CD4-positive, alpha-beta memory T cell (primary cell): ENCODE results near the gene CHST11. TPM values are rescaled to one million over a fixed set of nuclear protein-coding genes. Genes with fewer than 3 reads are reported as not detected.

ENCODE experiments used
- CTCF ChIA-PET: fragments of 350-600 bp; sonication (Branson Sonifier 250); formaldehyde crosslinking; loops from one replicate; lab custom pipeline; 2021; ENCODE audit warnings: inconsistent platforms; ENCODE audit not compliant: partially characterized antibody; lab: Charles Lee
- POLR2A ChIA-PET: fragments of 350-600 bp; sonication (Branson Sonifier 250); formaldehyde crosslinking; loops from one replicate; lab custom pipeline; 2021; ENCODE audit not compliant: partially characterized antibody; lab: Charles Lee
- DNase-seq, 5 donors: peaks; one replicate each; pipeline versions ENCODE4 v3.0.0 to v3.0.0-alpha.2; 2020 to 2022; ENCODE audit warnings: mixed read lengths in 1 of 5
- H3K27ac ChIP-seq: one replicate; pipeline ENCODE4 v1.7.0; 2013; ENCODE audit warnings: low read depth, low read length
- H3K27me3 ChIP-seq: 2 replicates; pipeline ENCODE4 v1.7.0; 2013; ENCODE audit warnings: mild to moderate bottlenecking, low read length, moderate library complexity; ENCODE audit not compliant: insufficient read depth
- H3K36me3 ChIP-seq: 2 replicates; pipeline ENCODE4 v1.7.0; 2013; ENCODE audit warnings: mild to moderate bottlenecking, low read length, moderate library complexity; ENCODE audit not compliant: insufficient read depth
- H3K4me1 ChIP-seq: 2 replicates; pipeline ENCODE4 v1.7.0; 2013; ENCODE audit warnings: mild to moderate bottlenecking, low read length, moderate library complexity; ENCODE audit not compliant: insufficient read depth
- H3K4me3 ChIP-seq, 2 donors: one replicate each; pipeline ENCODE4 v1.7.0; 2013; ENCODE audit warnings: low read length in 2 of 2, mild to moderate bottlenecking in 1 of 2
- H3K9me3 ChIP-seq, 2 donors: one replicate each; pipeline ENCODE4 v1.7.0; 2013; ENCODE audit warnings: low read length in 2 of 2, control low read depth in 1 of 2; ENCODE audit not compliant: control insufficient read depth in 1 of 2
- H3K27ac Mint-ChIP-seq, 7 donors: one replicate each; pipeline ENCODE4 v1.8.0; 2020 to 2021; ENCODE audit warnings: mixed read lengths in 7 of 7, mild to moderate bottlenecking in 6 of 7, inconsistent platforms in 3 of 7, moderate library complexity in 3 of 7
- H3K27me3 Mint-ChIP-seq, 2 donors: one replicate each; pipeline ENCODE4 v1.8.0; 2020 to 2021; ENCODE audit warnings: mixed read lengths in 2 of 2
- H3K36me3 Mint-ChIP-seq, 2 donors: one replicate each; pipeline ENCODE4 v1.8.0; 2020 to 2021; ENCODE audit warnings: mixed read lengths in 2 of 2, inconsistent platforms in 1 of 2, mild to moderate bottlenecking in 1 of 2
- H3K4me1 Mint-ChIP-seq, 4 donors: one replicate each; pipeline ENCODE4 v1.8.0; 2020 to 2021; ENCODE audit warnings: mixed read lengths in 4 of 4, mild to moderate bottlenecking in 1 of 4
- H3K4me3 Mint-ChIP-seq, 8 donors: one replicate each; pipeline ENCODE4 v1.8.0; 2020 to 2021; ENCODE audit warnings: mixed read lengths in 8 of 8, mild to moderate bottlenecking in 7 of 8, moderate library complexity in 6 of 8, inconsistent platforms in 3 of 8
- H3K9me3 Mint-ChIP-seq, 8 donors: one replicate each; pipeline ENCODE4 v1.8.0; 2020 to 2021; ENCODE audit warnings: mixed read lengths in 8 of 8, mild to moderate bottlenecking in 5 of 8, inconsistent platforms in 3 of 8, moderate library complexity in 1 of 8
- intact Hi-C: fragments of 100-400 bp; cut with micrococcal nuclease; formaldehyde crosslinking; loops from one replicate; pipeline ENCODE4 v1.15.1; 2023
- polyA plus RNA-seq, 2 donors: library from polyadenylated mRNA; unstranded; fragments of 300-500 nt; fragmentation: Illumina TruSeq; gene quantifications; one replicate each; pipeline ENCODE4 v1.2.3, GENCODE V29; 2021
- total RNA-seq, 2 experiments: library from RNA; stranded (reverse); gene quantifications; one replicate each; pipeline ENCODE4 v1.2.3, GENCODE V29; 2021

Gene CHST11
- total and polyA plus RNA-seq, 4 experiments from 2014 or later = 55.1 to 64.6 (median 59.8) TPM

DNA sequence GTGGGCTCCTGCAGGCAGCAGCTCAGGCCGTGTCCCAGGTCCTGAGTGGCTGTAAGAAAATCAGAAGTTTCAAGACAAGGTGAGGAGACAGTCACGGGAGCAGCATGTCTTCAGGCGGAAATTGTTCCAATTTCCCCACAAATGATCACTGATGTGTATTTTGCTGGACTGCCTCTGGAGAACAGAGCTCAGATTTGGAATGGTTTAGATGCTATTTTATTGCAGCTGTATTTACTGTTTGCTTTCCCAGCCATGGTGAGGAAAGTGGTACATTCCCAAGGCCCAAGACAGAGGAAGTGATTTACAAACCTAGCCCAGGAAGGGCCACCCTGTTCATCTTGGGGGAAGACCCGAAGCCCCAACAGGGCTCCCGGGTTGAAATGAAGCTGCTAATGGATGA is 195.6 kb downstream of the CHST11 start:
- Mint-ChIP-seq H3K27me3 (no peaks in the 10 kb centered on the region), H3K4me1 (peaks cover 42 to 77% (median 62%) of the 10 kb centered on the region in 4 donors), H3K36me3 (peaks cover 14 to 18% of the 10 kb centered on the region in 2 donors), H3K9me3 (peaks cover 0 to 2% (median 0%) of the 10 kb centered on the region in 8 donors), H3K4me3 (no peak overlapping the region), H3K27ac (peak overlapping the region in 2 of 7 donors; percentile 34 to 74)
- CTCF ChIA-PET = interaction anchor here (1.1 to 1.5 kb wide), 3 partner anchors 11 to 270 kb away, joined by 3 to 4 read pairs (median 3); no protein-coding TSS in a partner anchor
- POLR2A ChIA-PET = no interaction called here
- H3K4me1 ChIP-seq = peaks cover 4% of the 10 kb centered on the region
- no peak for DNase-seq
- H3K9me3 ChIP-seq = no peaks in the 10 kb centered on the region
- H3K36me3 ChIP-seq = no peaks in the 10 kb centered on the region
- intact Hi-C loops = loop anchor here (5.0 kb wide), 1 partner anchor 195 kb away; the partner anchor contains the start of gene CHST11
- no peak overlapping the region for H3K4me3 ChIP-seq
- H3K27me3 ChIP-seq = no peaks in the 10 kb centered on the region
- no peak overlapping the region for H3K27ac ChIP-seq

DNA sequence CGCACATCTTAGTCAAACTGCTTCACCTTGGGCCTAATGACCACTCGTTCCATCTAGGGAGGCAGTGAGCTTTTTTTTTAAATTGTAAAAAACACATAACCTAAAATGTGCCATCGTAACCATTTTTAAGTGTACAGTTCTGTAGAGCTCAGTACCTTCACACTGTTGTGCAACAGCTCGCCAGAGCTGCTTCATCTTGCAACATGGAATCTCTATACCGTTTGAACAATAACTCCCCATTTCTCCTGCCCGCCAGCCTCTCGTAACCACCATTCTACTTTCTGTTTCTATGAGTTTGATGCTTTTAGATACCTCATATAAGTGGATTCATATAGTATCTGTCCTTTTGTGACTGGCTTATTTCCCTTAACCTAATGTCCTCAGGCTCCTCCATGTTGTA is 196.2 kb downstream of the CHST11 start:
- Mint-ChIP-seq H3K4me3 (no peak overlapping the region), H3K4me1 (peaks cover 38 to 78% (median 58%) of the 10 kb centered on the region in 4 donors), H3K36me3 (peaks cover 9 to 13% of the 10 kb centered on the region in 2 donors), H3K27ac (peak overlapping the region in 2 of 7 donors; percentile 2 to 38), H3K9me3 (peaks cover 0 to 2% (median 0%) of the 10 kb centered on the region in 8 donors), H3K27me3 (no peaks in the 10 kb centered on the region)
- no peaks in the 10 kb centered on the region for H3K9me3 ChIP-seq
- CTCF ChIA-PET = interaction anchor here (1.1 to 1.5 kb wide), 3 partner anchors 10 to 271 kb away, joined by 3 to 4 read pairs (median 3); no protein-coding TSS in a partner anchor
- H3K27me3 ChIP-seq = no peaks in the 10 kb centered on the region
- POLR2A ChIA-PET = no interaction called here
- no peak overlapping the region for H3K4me3 ChIP-seq
- H3K27ac ChIP-seq = no peak overlapping the region
- no peak for DNase-seq
- H3K4me1 ChIP-seq = peaks cover 4% of the 10 kb centered on the region
- H3K36me3 ChIP-seq = no peaks in the 10 kb centered on the region
- intact Hi-C loops = loop anchor here (5.0 kb wide), 1 partner anchor 196 kb away; the partner anchor contains the start of gene CHST11

DNA sequence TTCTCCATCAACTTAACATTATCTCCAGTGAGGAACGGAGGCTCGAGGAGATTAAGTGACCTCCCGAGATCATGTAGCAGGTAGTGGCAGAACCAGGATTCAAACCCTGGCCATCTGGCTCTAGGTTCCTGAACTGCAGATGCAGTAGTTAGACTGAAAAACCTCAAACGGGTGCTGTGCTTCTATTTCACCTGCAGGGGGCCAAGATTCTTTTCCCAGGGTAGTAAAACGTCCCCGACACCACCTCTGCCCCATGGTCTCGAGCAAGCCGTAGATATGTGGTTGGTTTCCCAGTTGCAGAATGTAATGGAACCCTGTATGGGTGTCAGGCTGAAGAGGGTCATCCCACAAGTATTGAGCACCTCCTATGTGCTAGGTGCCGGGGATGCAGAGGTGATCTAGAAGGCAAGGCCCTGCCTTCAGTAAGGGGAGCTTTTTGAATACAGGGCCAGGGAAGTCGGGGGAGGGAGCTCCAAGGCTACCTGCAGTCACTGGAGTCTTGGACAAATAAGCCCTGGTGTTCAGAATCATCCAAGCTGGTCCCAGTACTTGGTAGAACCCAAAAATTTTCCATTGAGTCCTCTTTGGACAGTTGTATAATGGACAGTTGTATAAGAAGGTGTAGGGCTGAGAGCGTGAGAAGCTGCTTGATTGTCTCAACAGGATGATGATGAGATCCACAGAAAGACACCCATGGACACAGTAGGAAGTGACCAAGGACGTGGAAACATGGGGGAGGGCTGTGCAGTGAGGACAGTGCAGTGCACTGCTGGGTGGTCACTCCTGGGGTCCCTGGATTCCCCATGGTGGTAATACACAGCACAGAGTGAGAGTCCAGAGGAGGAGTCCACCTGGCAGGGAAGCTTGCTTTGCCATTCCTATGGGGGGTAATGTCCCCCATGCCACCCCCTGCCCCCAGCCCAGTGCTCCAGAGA is 197.2 kb downstream of the CHST11 start:
- no peak overlapping the region for H3K4me3 ChIP-seq
- intact Hi-C loops = loop anchor here (5.0 kb wide), 1 partner anchor 197 kb away; the partner anchor contains the start of gene CHST11
- Mint-ChIP-seq H3K27ac (peak overlapping the region; percentile 25 to 88 (median 70)), H3K27me3 (no peaks in the 10 kb centered on the region), H3K4me3 (no peak overlapping the region), H3K36me3 (peaks cover 8 to 11% of the 10 kb centered on the region in 2 donors), H3K9me3 (peaks cover 0 to 2% (median 0%) of the 10 kb centered on the region in 8 donors), H3K4me1 (peaks cover 37 to 80% (median 59%) of the 10 kb centered on the region in 4 donors)
- ChIA-PET POLR2A (no interaction called here), CTCF (interaction anchor here (0.9 to 2.3 kb wide), 7 partner anchors 9 to 399 kb away, joined by 3 to 6 read pairs (median 3); partner anchors contain the start of gene CHST11)
- no peaks in the 10 kb centered on the region for H3K36me3 ChIP-seq
- no peaks in the 10 kb centered on the region for H3K27me3 ChIP-seq
- H3K9me3 ChIP-seq = no peaks in the 10 kb centered on the region
- H3K4me1 ChIP-seq = peaks cover 4% of the 10 kb centered on the region
- peak in 2 of 5 donors; percentile 14 to 15 for DNase-seq
- no peak overlapping the region for H3K27ac ChIP-seq

DNA sequence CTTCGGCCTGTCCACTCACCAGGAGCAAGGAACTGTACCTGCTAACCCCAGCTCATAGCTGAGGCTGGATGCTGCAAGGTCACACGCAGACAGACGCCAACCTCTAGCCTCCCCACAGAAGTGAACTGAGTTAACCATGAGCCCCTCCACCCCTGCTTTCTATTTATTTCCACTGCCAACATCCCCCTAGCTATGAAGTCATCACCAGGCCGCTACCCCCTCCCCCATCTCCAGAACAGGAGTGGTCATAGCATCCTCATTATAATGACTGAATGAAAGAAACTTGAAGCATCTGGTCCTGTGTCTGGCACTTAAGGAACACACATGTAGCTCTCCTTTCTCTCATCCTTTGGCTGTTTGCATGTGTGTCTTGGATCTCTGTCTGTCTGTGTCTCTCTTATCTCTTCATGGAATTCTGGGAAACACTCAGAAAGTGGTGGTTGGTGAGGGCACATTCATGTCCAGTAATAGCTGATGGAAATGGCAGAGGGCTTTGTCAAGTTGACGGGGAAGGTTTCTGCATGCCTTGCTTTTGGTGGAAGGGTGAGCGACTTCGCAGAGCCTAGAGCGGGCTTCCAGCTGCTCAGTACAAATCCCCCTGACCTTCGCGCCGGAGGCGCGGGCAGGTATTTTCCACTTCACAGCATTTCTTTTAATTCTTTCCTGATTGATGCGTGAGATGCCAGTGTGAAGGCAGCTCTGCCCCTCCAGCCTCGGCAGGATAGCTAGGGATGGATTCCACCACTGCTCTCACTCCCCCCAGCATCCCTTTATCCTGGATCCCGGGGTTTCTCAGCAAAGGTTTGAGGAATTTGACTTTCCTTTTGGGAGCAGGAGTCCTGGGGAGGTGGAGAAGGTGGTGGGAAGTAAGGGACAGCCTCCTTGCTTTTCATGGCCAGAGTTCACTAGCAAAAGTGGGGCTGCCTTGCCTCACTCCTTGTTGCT is 198.2 kb downstream of the CHST11 start:
- peaks cover 0 to 2% (median 0%) of the 10 kb centered on the region in 8 donors for H3K9me3 Mint-ChIP-seq
- no peaks in the 10 kb centered on the region for H3K27me3 Mint-ChIP-seq
- peaks cover 8 to 9% of the 10 kb centered on the region in 2 donors for H3K36me3 Mint-ChIP-seq
- peaks cover 34 to 75% (median 58%) of the 10 kb centered on the region in 4 donors for H3K4me1 Mint-ChIP-seq
- Histone ChIP-seq H3K27ac (no peak overlapping the region), H3K9me3 (no peaks in the 10 kb centered on the region), H3K4me3 (no peak overlapping the region), H3K27me3 (no peaks in the 10 kb centered on the region), H3K4me1 (peaks cover 4% of the 10 kb centered on the region), H3K36me3 (no peaks in the 10 kb centered on the region)
- H3K4me3 Mint-ChIP-seq = no peak overlapping the region
- intact Hi-C loops = loop anchor here (5.0 kb wide), 1 partner anchor 198 kb away; the partner anchor contains the start of gene CHST11
- ChIA-PET POLR2A (no interaction called here), CTCF (interaction anchor here (0.9 to 3.1 kb wide), 8 partner anchors 9 to 398 kb away, joined by 3 to 8 read pairs (median 3); partner anchors contain the start of gene CHST11)
- H3K27ac Mint-ChIP-seq = peak overlapping the region in 4 of 7 donors; percentile 47 to 87 (median 78)
- no peak for DNase-seq

DNA sequence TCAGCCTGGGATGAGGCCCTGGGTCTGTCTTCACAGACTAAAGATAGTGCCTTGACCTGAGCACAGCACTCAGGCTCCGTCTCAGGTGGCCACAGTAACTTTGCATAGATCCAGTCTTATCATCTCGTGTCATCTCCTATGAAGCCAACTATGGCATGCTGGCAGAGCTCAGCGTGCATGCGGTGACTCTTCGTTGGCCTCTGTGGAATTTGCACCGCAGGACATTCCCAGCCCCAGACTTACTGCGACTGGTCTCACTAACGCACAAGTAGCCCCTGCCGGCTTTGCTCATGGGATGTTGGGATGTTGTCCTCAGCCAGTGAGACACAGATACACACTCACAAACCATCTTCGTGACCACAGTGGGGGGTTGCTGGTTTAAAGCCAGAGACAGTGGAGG is 199.6 kb downstream of the CHST11 start:
- Mint-ChIP-seq H3K36me3 (peaks cover 8 to 11% of the 10 kb centered on the region in 2 donors), H3K4me3 (no peak overlapping the region), H3K27me3 (no peaks in the 10 kb centered on the region), H3K9me3 (peaks cover 0 to 2% (median 0%) of the 10 kb centered on the region in 8 donors), H3K4me1 (peaks cover 37 to 77% (median 63%) of the 10 kb centered on the region in 4 donors), H3K27ac (peak overlapping the region in 2 of 7 donors; percentile 9 to 36)
- ChIA-PET POLR2A (interaction anchor here (0.5 kb wide), 1 partner anchor 245 kb away, joined by 3 read pairs; no protein-coding TSS in a partner anchor), CTCF (interaction anchor here (3.1 kb wide), 1 partner anchor 274 kb away, joined by 8 read pairs; no protein-coding TSS in a partner anchor)
- Histone ChIP-seq H3K9me3 (no peaks in the 10 kb centered on the region), H3K27ac (no peak overlapping the region), H3K36me3 (no peaks in the 10 kb centered on the region), H3K27me3 (no peaks in the 10 kb centered on the region), H3K4me3 (no peak overlapping the region), H3K4me1 (peaks cover 13% of the 10 kb centered on the region)
- intact Hi-C loops = no loop called here
- DNase-seq = no peak

DNA sequence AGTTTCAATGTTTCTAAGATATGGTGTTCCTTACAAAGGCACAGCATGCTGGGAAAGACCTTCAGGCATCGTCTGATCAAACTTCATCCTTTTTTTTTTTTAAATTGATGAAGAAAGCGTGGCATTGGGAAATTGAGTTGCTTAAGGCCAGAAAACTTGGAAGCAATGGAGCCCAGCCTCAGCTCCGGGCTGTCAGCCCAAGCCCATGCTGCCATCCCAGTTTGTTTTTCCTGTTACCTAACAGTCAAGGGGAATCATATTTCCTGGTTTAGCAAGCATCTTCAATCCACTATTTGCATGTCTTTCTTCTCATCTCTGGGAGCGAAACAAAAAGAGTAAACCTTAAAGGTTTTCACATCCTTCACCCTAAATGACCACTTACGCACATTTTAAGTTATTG is 200.2 kb downstream of the CHST11 start:
- H3K36me3 Mint-ChIP-seq = peaks cover 8 to 11% of the 10 kb centered on the region in 2 donors
- no peaks in the 10 kb centered on the region for H3K27me3 Mint-ChIP-seq
- intact Hi-C loops = no loop called here
- no peak for DNase-seq
- Histone ChIP-seq H3K9me3 (no peaks in the 10 kb centered on the region), H3K27ac (no peak overlapping the region), H3K27me3 (no peaks in the 10 kb centered on the region), H3K4me3 (no peak overlapping the region), H3K4me1 (peaks cover 13% of the 10 kb centered on the region), H3K36me3 (no peaks in the 10 kb centered on the region)
- H3K27ac Mint-ChIP-seq = no peak overlapping the region
- H3K4me3 Mint-ChIP-seq = no peak overlapping the region
- POLR2A ChIA-PET = interaction anchor here (0.5 kb wide), 1 partner anchor 246 kb away, joined by 3 read pairs; no protein-coding TSS in a partner anchor
- H3K4me1 Mint-ChIP-seq = peaks cover 36 to 73% (median 61%) of the 10 kb centered on the region in 4 donors
- CTCF ChIA-PET = interaction anchor here (3.1 kb wide), 1 partner anchor 275 kb away, joined by 8 read pairs; no protein-coding TSS in a partner anchor
- H3K9me3 Mint-ChIP-seq = no peaks in the 10 kb centered on the region
